MCF 10A (cell line): Measurements from ENCODE around the gene LTBP3. TPM values are rescaled to one million over a fixed set of nuclear protein-coding genes. Genes with fewer than 3 reads are reported as not detected.
A peak's percentile ranks its signal among the peaks of the same experiment; 100 is the strongest.

Experiments used
- BruUV-seq: library from RNA; stranded (reverse); fragments of 400-500 nt; replicated peaks from 2 replicates; lab custom pipeline; 2021; lab: Mats Ljungman, UMichigan
- CTCF ChIA-PET: fragments of 300-600 bp; sonication (Branson Sonifier 250); formaldehyde crosslinking; extraction: SDS; loops from one replicate; lab custom pipeline; 2021; ENCODE audit warnings: antibody characterized with exemption, inconsistent platforms; lab: Yijun Ruan, JAX
- POLR2A ChIA-PET: fragments of 300-600, 350-650 bp; sonication (Branson Sonifier 250); formaldehyde crosslinking; extraction: SDS; loops from one replicate; lab custom pipeline; 2020; ENCODE audit warnings: antibody characterized with exemption, inconsistent platforms; lab: Yijun Ruan, JAX
- DNase-seq: peaks from one replicate; pipeline ENCODE4 v3.0.0-alpha.2; 2018; ENCODE audit not compliant: unreplicated experiment
- H3K27ac Mint-ChIP-seq: one replicate; pipeline ENCODE4 v1.8.0; 2022; ENCODE audit warnings: mild to moderate bottlenecking, low read depth, mixed read lengths; ENCODE audit not compliant: unreplicated experiment
- H3K27me3 Mint-ChIP-seq: one replicate; pipeline ENCODE4 v1.8.0; 2022; ENCODE audit warnings: mixed read lengths; ENCODE audit not compliant: insufficient read depth, unreplicated experiment
- H3K36me3 Mint-ChIP-seq: one replicate; pipeline ENCODE4 v1.8.0; 2022; ENCODE audit warnings: mild to moderate bottlenecking, moderate library complexity, mixed read lengths; ENCODE audit not compliant: insufficient read depth, unreplicated experiment
- H3K4me1 Mint-ChIP-seq: one replicate; pipeline ENCODE4 v1.8.0; 2022; ENCODE audit warnings: mixed read lengths; ENCODE audit not compliant: insufficient read depth, unreplicated experiment
- H3K4me3 Mint-ChIP-seq: one replicate; pipeline ENCODE4 v1.8.0; 2022; ENCODE audit warnings: mild to moderate bottlenecking, moderate library complexity, mixed read lengths; ENCODE audit not compliant: unreplicated experiment
- H3K9me3 Mint-ChIP-seq: one replicate; pipeline ENCODE4 v1.8.0; 2022; ENCODE audit warnings: mixed read lengths; ENCODE audit not compliant: unreplicated experiment
- intact Hi-C: fragments of 100-400 bp; cut with micrococcal nuclease; formaldehyde crosslinking; loops from 2 replicates; pipeline ENCODE4 v1.14.1; 2022
- total RNA-seq: library from RNA; stranded (reverse); gene quantifications from 2 replicates; pipeline ENCODE4 v1.2.3, GENCODE V29; 2022
- TF ChIP-seq, protein P1 (sequence below): fragments of 200-600 bp; IDR thresholded peaks from one replicate; pipeline ENCODE4 v1.8.0; 2022; ENCODE audit warnings: antibody characterized with exemption, mild to moderate bottlenecking; ENCODE audit not compliant: unreplicated experiment

The LTBP3 gene
- total RNA-seq, 1 experiment from 2014 or later = 10.6 TPM

- Mint-ChIP-seq H3K9me3 (no peaks in the 10 kb centered on the region), H3K27me3 (no peaks in the 10 kb centered on the region), H3K36me3 (peaks cover 52% of the 10 kb centered on the region), H3K4me1 (peaks cover 4% of the 10 kb centered on the region), H3K4me3 (no peak overlapping the region), H3K27ac (no peak overlapping the region)
- no TSS peak for BruUV-seq
- DNase-seq = no peak
- intact Hi-C loops = no loop called here
- TF ChIP-seq, protein P1, sequence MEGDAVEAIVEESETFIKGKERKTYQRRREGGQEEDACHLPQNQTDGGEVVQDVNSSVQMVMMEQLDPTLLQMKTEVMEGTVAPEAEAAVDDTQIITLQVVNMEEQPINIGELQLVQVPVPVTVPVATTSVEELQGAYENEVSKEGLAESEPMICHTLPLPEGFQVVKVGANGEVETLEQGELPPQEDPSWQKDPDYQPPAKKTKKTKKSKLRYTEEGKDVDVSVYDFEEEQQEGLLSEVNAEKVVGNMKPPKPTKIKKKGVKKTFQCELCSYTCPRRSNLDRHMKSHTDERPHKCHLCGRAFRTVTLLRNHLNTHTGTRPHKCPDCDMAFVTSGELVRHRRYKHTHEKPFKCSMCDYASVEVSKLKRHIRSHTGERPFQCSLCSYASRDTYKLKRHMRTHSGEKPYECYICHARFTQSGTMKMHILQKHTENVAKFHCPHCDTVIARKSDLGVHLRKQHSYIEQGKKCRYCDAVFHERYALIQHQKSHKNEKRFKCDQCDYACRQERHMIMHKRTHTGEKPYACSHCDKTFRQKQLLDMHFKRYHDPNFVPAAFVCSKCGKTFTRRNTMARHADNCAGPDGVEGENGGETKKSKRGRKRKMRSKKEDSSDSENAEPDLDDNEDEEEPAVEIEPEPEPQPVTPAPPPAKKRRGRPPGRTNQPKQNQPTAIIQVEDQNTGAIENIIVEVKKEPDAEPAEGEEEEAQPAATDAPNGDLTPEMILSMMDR = no peak
- ChIA-PET CTCF (interaction anchor here (0.6 to 3.9 kb wide), 4 partner anchors 10 to 240 kb away, joined by 4 to 26 read pairs (median 6); partner anchors contain the start of gene FAM89B), POLR2A (interaction anchor here (0.6 kb wide), 1 partner anchor 179 kb away, joined by 3 read pairs; no protein-coding TSS in a partner anchor)
Observed at GRCh38 chr11:65530157-65530496, 28.0 kb downstream of the LTBP3 start.

GRCh38 chr11:65529475-65530156, 28.5 kb downstream of the LTBP3 start:
- BruUV-seq = no TSS peak
- TF ChIP-seq, protein P1 = no peak
- intact Hi-C loops = no loop called here
- no peaks in the 10 kb centered on the region for H3K27me3 Mint-ChIP-seq
- no peak overlapping the region for H3K4me3 Mint-ChIP-seq
- peaks cover 52% of the 10 kb centered on the region for H3K36me3 Mint-ChIP-seq
- no peaks in the 10 kb centered on the region for H3K9me3 Mint-ChIP-seq
- H3K4me1 Mint-ChIP-seq = peaks cover 5% of the 10 kb centered on the region
- CTCF ChIA-PET = interaction anchor here (1.6 to 3.9 kb wide), 2 partner anchors 11 to 43 kb away, joined by 6 to 26 read pairs; partner anchors contain the start of gene FAM89B
- H3K27ac Mint-ChIP-seq = no peak overlapping the region
- POLR2A ChIA-PET = no interaction called here
- no peak for DNase-seq

- ChIA-PET POLR2A (no interaction called here), CTCF (interaction anchor here (0.6 to 3.9 kb wide), 3 partner anchors 11 to 43 kb away, joined by 3 to 26 read pairs (median 3); no protein-coding TSS in a partner anchor)
- Mint-ChIP-seq H3K4me3 (no peak overlapping the region), H3K27ac (no peak overlapping the region), H3K4me1 (peaks cover 10% of the 10 kb centered on the region), H3K36me3 (peaks cover 52% of the 10 kb centered on the region), H3K27me3 (no peaks in the 10 kb centered on the region), H3K9me3 (no peaks in the 10 kb centered on the region)
- DNase-seq = no peak
- TF ChIP-seq, protein P1 = no peak
- no TSS peak for BruUV-seq
- intact Hi-C loops = no loop called here
Observed at GRCh38 chr11:65528819-65529350, 29.3 kb downstream of the LTBP3 start.

- no peaks in the 10 kb centered on the region for H3K9me3 Mint-ChIP-seq
- TF ChIP-seq, protein P1 = no peak
- BruUV-seq = no TSS peak
- no peak for DNase-seq
- CTCF ChIA-PET = interaction anchor here (0.6 to 2.5 kb wide), 3 partner anchors 15 to 110 kb away, joined by 3 to 8 read pairs (median 6); no protein-coding TSS in a partner anchor
- H3K4me3 Mint-ChIP-seq = peak overlapping the region; percentile 88
- peaks cover 37% of the 10 kb centered on the region for H3K36me3 Mint-ChIP-seq
- H3K4me1 Mint-ChIP-seq = peaks cover 10% of the 10 kb centered on the region
- intact Hi-C loops = no loop called here
- no peak overlapping the region for H3K27ac Mint-ChIP-seq
- H3K27me3 Mint-ChIP-seq = no peaks in the 10 kb centered on the region
- POLR2A ChIA-PET = interaction anchor here (2.5 to 3.3 kb wide), 2 partner anchors 18 to 27 kb away, joined by 12 to 17 read pairs; partner anchors contain the start of gene MALAT1
Observed at GRCh38 chr11:65526744-65527143, 31.4 kb downstream of the LTBP3 start.
